Central memory CD8-positive, alpha-beta T cell (primary cell): ENCODE data around the gene TRIM9.

ENCODE experiments used
- ATAC-seq: fragments of 150-1000 bp; cut with Tn5 transposase; replicated peaks from 2 replicates; pipeline ENCODE4 v1.10.0; 2022; ENCODE audit warnings: mild to moderate bottlenecking, moderate FRiP score, moderate number of reproducible peaks; ENCODE audit not compliant: poor library complexity, severe bottlenecking; ENCODE audit errors: extremely low read depth
- DNase-seq, 2 donors: peaks; one replicate each; pipeline ENCODE4 v3.0.0; 2021; ENCODE audit warnings: low spot score in 2 of 2
- H3K27ac Mint-ChIP-seq: one replicate; pipeline ENCODE4 v1.8.0; 2022; ENCODE audit warnings: low read depth, mild to moderate bottlenecking, moderate library complexity, mixed read lengths
- H3K27me3 Mint-ChIP-seq: one replicate; pipeline ENCODE4 v1.8.0; 2022; ENCODE audit warnings: mixed read lengths
- H3K36me3 Mint-ChIP-seq: one replicate; pipeline ENCODE4 v1.8.0; 2022; ENCODE audit warnings: mild to moderate bottlenecking, moderate library complexity, mixed read lengths; ENCODE audit not compliant: insufficient read depth
- H3K4me1 Mint-ChIP-seq: one replicate; pipeline ENCODE4 v1.8.0; 2022; ENCODE audit warnings: mixed read lengths
- H3K4me3 Mint-ChIP-seq: one replicate; pipeline ENCODE4 v1.8.0; 2022; ENCODE audit warnings: mild to moderate bottlenecking, moderate library complexity, mixed read lengths
- H3K9me3 Mint-ChIP-seq: one replicate; pipeline ENCODE4 v1.8.0; 2022; ENCODE audit warnings: mixed read lengths

TRIM9 gene

DNA sequence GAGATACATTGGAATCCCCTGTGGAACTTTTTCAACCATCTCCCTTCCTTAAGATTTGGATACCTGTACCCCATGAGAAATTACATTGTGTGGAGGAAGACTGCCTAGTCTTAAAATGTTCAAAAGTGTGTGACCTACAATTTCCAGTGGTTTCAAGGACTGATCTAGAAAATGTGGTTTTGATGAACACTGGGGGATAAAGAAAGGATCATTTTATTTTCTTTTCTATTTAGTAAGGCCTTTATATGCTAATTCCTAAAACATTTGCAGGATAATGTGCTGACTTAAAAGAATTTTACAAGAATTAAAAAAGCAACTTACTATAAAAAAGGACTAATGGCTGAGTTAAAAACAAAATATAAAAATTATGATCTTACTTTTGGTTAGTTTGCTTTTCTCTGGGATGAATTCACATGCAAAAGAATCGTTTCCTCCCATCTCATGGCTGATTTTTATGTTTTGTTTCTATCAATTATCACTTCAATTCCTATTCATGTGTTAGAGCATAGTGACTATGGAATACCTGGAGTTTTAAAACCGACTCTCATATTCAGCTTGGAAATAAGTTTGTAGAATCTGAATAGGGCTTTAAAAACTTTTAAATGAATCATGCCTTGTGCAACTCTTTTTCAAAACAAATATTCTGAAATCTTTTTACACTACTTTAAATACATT lies 110.7 kb downstream of the TRIM9 start:
- Mint-ChIP-seq H3K27me3 (peaks cover 63% of the 10 kb centered on the region), H3K4me3 (no peak overlapping the region), H3K36me3 (peaks cover 1% of the 10 kb centered on the region), H3K27ac (no peak overlapping the region), H3K4me1 (no peaks in the 10 kb centered on the region), H3K9me3 (no peaks in the 10 kb centered on the region)
- ATAC-seq (no peak), DNase-seq (no peak)

DNA sequence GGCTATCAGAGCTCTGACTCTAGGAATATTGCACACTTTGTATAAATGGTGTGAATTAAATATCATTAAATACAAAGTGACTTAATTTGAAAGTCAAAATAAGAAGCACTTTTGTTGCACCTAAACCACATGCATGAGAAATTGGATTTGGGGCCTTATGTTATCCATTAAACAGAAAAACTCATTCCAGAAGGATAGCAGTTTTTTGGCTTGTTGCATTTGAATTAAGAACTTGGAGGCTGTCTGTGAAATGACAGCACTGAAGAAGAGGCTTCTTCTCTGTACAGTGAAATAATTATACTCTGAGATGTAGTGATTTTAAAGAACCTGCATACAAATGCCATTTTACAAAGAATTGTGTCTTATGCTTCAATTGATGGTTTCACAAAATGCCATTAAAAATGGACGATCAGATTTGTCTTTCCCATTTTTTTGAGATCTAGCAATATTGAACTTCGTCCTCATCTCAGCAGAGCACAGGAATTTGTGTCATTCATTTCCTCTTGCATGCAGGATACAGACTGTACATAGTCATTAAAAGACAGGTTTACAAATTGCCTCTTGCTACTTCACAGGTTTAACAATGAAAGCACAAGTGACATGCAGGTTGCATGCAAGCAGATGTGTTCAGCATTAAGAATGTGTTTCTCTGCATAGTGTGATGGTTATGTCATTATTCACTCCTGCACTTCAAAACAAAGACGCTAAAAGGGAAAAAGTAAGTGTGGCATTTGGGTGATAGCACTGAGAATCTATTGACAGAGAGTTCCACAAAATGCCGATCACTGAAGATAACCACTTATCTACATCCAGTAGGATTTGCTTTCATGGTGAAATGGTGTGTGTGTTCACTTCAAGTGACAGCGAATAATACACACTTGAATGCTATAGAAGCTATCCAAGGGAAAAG lies 114.7 kb downstream of the TRIM9 start:
- no peak for DNase-seq
- Mint-ChIP-seq H3K36me3 (no peaks in the 10 kb centered on the region), H3K27me3 (peaks cover 46% of the 10 kb centered on the region), H3K4me1 (no peaks in the 10 kb centered on the region), H3K27ac (no peak overlapping the region), H3K9me3 (no peaks in the 10 kb centered on the region), H3K4me3 (no peak overlapping the region)
- no peak for ATAC-seq

DNA sequence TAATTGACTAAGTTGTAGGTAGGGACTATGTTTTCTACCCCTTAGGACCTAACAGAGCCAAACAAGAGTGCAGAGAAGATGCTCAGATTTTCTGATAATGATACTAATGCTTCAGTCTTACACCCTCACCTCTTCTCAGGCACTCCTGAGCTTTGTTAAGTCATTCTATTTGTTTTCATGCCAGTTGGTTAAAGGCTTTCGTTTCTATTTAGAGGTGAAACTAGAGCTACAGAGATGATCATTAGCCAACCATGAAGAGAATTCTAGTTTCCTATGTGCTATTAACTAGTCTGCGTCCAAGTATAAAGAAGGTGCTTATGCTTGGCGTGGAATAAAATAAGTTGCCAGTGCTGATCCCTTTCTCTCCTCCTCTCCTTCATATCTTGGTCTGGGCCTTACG lies 116.0 kb downstream of the TRIM9 start:
- H3K27me3 Mint-ChIP-seq, result peaks cover 46% of the 10 kb centered on the region
- no peaks in the 10 kb centered on the region for H3K4me1 Mint-ChIP-seq
- H3K4me3 Mint-ChIP-seq, result no peak overlapping the region
- H3K9me3 Mint-ChIP-seq, result no peaks in the 10 kb centered on the region
- no peaks in the 10 kb centered on the region for H3K36me3 Mint-ChIP-seq
- ATAC-seq (no peak), DNase-seq (no peak)
- no peak overlapping the region for H3K27ac Mint-ChIP-seq

DNA sequence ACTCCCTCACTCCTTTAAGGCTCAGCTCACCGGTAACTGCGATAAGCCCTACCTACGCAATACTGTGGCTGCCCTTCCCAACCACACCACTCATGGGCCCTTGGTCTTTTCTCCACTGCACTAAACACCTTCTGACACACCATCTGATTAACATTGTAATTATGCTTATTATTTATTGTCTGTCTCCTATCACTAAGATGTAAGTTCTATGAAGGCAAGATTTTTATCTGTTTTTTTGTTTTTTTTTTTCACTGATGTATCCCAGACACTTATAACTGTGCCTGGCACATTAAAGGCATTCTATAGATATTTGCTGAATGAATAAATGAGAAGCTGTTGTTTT lies 116.4 kb downstream of the TRIM9 start:
- no peaks in the 10 kb centered on the region for H3K36me3 Mint-ChIP-seq
- peaks cover 46% of the 10 kb centered on the region for H3K27me3 Mint-ChIP-seq
- ATAC-seq (no peak), DNase-seq (no peak)
- H3K4me1 Mint-ChIP-seq, result no peaks in the 10 kb centered on the region
- H3K9me3 Mint-ChIP-seq, result no peaks in the 10 kb centered on the region
- H3K27ac Mint-ChIP-seq, result no peak overlapping the region
- H3K4me3 Mint-ChIP-seq, result no peak overlapping the region

DNA sequence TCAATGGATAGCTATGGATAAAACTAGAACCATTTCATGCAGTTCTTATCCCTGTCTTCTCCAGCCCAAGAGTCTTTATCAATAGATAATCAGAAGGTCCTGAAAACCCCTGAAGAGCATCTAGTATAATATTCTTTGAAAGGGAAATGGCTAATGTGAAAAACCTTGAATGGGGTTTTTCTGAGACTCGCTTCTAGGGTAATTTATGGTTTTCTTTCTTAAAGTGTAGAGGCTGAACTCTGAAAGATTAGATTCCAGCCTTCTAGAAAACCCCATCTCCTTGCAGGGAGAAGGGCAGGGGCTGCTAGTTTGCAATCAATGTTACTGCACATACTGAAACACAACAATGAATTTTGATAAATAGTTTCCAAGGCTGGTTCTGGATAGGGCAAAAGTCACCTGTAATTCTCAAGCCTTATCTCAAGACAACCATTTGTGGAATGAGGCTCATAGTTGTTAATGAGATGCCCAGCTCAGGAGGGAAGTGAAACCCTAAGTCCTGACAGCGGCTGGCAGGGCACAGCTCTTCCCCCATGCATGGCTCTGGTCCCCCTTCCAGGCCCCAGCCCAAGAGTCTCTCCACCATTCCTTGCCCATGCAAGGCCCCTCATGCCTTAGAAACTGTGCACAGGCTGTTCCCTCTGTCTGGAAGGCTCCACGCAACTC lies 116.9 kb downstream of the TRIM9 start:
- DNase-seq, result no peak
- Mint-ChIP-seq H3K27ac (no peak overlapping the region), H3K4me3 (no peak overlapping the region), H3K9me3 (no peaks in the 10 kb centered on the region), H3K4me1 (no peaks in the 10 kb centered on the region), H3K27me3 (peaks cover 46% of the 10 kb centered on the region), H3K36me3 (no peaks in the 10 kb centered on the region)
- no peak for ATAC-seq

DNA sequence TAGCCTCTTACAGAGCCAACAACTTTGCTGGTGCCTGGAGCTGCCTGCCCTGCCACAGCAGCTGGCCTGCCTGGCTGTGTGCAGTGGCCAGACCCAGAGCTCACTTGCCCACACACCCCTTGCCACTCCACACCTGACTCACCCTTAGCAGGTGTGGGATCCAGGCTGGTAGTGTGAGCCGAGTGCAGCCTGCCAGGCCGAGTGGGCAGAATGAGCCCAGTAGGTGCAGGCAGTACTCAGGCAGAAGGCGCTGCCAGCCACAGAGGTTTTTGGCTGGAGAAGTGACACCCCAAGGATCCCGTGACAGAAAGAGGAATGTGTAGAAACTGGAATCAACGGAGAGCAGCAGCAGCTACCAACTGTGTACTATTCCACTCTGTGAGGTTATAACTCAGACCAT lies 120.8 kb downstream of the TRIM9 start:
- H3K27me3 Mint-ChIP-seq, result peaks cover 37% of the 10 kb centered on the region
- no peak overlapping the region for H3K27ac Mint-ChIP-seq
- no peaks in the 10 kb centered on the region for H3K4me1 Mint-ChIP-seq
- no peaks in the 10 kb centered on the region for H3K9me3 Mint-ChIP-seq
- no peak for ATAC-seq
- no peak for DNase-seq
- no peaks in the 10 kb centered on the region for H3K36me3 Mint-ChIP-seq
- H3K4me3 Mint-ChIP-seq, result no peak overlapping the region

DNA sequence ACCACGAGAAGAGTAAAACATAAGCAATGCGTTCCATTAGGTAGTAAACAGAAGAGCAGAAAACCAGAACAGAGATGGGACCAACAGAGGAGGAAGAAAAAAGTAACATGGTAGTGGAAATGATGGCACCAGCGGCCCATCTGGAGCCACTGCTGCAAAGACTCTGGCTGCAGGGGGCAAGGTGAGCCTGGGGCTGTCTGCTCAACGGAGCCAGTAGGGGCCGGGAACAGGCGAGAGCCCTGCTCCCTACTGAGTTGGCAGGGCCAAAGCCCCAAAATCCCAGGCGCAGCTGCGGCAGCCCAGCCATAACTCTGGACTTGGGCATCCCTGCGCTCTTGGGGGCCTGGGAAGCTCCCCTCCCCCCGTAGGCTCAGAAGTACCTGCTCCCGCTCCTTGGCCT lies 122.2 kb downstream of the TRIM9 start:
- ATAC-seq, result no peak
- H3K9me3 Mint-ChIP-seq, result no peaks in the 10 kb centered on the region
- no peaks in the 10 kb centered on the region for H3K36me3 Mint-ChIP-seq
- H3K4me3 Mint-ChIP-seq, result no peak overlapping the region
- DNase-seq, result no peak
- H3K27me3 Mint-ChIP-seq, result peaks cover 29% of the 10 kb centered on the region
- H3K27ac Mint-ChIP-seq, result no peak overlapping the region
- H3K4me1 Mint-ChIP-seq, result no peaks in the 10 kb centered on the region

DNA sequence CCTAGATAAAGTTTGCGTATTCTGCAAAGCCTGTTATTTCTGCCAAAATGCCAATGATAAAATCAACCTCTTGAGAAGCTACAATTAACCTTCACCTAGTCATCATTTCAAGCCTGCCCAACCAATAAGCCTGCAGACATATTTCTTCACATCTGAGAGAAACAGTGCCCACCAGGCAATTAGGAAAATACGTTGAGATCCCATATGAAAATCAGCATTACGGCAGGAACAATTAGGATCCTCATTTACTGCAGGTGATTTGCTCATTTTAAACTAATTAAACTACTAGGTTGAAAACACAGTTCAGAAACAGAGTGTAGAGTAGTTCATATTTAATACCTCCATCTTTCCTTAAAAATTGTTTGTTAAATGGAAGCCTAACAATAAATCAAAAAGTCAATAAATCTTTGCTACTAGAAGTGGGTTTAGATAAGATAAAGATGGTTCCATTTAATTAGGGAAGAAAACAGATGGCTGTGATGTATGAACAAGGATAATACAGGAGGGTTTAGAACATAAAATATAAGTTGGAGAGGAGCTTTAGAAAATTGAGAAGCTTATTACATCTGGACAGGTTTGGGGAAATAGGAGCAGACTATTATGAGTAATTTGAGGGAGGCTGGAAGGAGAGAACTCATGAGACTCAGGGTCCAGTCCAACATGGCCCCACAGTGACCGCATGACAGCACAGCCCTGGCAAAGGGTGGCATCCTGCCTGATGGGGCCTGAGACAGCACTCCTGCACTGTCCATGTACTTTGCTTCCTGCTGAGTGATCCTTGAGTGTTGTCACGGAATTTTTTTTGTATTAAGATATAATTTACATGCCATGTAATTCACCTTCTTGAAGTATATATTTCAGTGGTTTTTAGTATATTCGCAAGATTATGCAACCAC lies 123.8 kb downstream of the TRIM9 start:
- ATAC-seq, result no peak
- H3K36me3 Mint-ChIP-seq, result no peaks in the 10 kb centered on the region
- no peaks in the 10 kb centered on the region for H3K9me3 Mint-ChIP-seq
- no peak overlapping the region for H3K27ac Mint-ChIP-seq
- peaks cover 30% of the 10 kb centered on the region for H3K27me3 Mint-ChIP-seq
- no peak for DNase-seq
- H3K4me1 Mint-ChIP-seq, result no peaks in the 10 kb centered on the region
- no peak overlapping the region for H3K4me3 Mint-ChIP-seq

DNA sequence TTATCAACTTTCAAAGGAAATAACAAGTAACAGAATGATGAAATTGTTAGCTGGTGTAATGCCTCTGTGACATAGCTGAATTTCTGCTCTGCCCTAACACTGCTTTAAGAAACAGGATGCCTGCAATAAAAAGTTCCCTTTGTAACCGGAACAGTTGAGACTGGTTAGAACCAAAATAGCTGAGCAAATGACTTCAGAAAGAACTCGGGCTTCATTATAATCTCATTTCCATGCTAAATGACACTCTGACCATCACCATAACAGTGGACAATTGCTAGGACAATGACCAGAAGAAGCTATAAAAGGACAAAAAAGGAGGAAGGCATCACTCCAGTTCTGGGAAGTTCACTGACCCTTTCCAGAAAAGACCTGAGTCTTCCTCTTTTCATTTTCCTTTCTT lies 127.1 kb downstream of the TRIM9 start:
- no peaks in the 10 kb centered on the region for H3K4me1 Mint-ChIP-seq
- ATAC-seq, result no peak

DNA sequence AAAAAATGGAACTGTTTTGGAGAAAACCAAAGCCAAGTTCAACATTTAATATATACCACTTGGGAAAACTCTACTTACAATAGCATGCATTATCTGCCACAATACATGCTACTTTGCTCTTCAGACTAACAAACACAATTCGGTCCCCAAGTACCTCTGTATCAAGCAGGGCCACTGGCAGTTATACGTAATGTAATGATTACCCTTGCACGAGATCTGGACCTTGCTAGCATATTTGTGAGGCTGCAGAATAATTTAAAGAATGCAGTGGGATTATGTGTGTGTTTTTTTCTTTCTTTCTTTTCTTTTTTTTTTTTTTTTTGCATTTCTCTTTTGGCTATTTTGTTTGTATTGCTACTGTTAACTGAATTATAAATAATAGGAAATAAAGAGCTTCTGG lies 127.8 kb downstream of the TRIM9 start:
- H3K27ac Mint-ChIP-seq, result no peak overlapping the region

More for the DNA sequence above, 127.1 kb downstream of the TRIM9 start:
- Mint-ChIP-seq H3K27me3 (peaks cover 48% of the 10 kb centered on the region), H3K9me3 (no peaks in the 10 kb centered on the region), H3K27ac (no peak overlapping the region), H3K36me3 (no peaks in the 10 kb centered on the region), H3K4me3 (no peak overlapping the region)
- no peak for DNase-seq

DNA sequence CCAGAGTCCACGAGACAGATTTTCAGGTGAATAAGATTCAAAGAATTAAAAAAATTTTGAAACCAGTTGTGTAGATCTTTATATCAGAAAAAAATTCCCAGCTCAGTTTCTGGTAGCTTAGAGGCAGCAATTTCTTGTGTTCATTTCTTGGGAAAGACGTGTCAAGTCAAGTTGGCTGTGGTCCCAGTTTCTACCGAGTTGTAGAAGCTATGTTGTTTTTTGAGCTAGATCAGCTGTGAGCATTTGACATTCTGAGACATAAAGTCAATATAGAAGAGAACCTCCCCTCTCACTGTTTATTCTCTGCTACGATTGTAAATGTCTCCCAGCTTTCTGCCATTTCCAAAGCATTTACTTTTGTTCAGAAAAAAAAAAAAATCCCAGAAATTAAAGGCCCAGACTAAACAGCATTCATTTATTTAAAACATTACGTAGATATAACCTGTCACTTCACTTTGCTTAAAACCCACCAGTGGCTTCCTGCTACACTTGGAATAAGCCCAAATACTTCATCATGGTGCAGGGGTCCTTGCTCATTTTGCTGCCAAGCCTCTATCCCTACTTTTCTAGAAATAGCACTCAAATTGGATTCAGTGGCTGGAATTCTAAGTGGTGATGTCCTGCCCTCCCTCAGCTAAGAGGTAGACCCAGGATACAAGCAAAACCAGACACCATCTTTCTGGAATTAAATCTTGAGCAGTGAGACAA lies 130.1 kb downstream of the TRIM9 start:
- no peak overlapping the region for H3K4me3 Mint-ChIP-seq
- H3K4me1 Mint-ChIP-seq, result no peaks in the 10 kb centered on the region
- H3K27ac Mint-ChIP-seq, result no peak overlapping the region
- ATAC-seq, result no peak
- no peaks in the 10 kb centered on the region for H3K9me3 Mint-ChIP-seq
- DNase-seq, result no peak
- H3K27me3 Mint-ChIP-seq, result peaks cover 38% of the 10 kb centered on the region
- no peaks in the 10 kb centered on the region for H3K36me3 Mint-ChIP-seq

More for the DNA sequence above, 127.8 kb downstream of the TRIM9 start:
- no peak for DNase-seq
- no peaks in the 10 kb centered on the region for H3K9me3 Mint-ChIP-seq
- no peak for ATAC-seq
- peaks cover 48% of the 10 kb centered on the region for H3K27me3 Mint-ChIP-seq
- H3K4me3 Mint-ChIP-seq, result no peak overlapping the region
- no peaks in the 10 kb centered on the region for H3K36me3 Mint-ChIP-seq
- no peaks in the 10 kb centered on the region for H3K4me1 Mint-ChIP-seq

DNA sequence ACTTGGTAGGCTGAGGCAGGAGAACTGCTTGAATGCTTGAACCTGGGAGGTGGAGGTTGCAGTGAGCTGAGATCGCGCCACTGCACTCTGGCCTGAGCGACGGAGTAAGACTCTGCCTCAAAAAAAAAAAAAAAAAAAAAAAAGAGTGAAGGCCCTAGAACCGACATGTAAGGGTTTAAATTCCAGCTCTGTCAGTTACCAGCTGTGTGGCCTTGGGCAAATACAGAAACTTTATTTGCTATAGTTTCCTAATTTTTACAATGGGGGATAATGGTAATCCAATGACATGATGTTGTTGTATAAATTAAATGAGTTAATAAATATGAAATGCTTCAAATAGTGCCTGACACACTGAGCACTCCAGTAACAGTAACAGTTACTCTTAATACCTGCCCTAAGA lies 131.0 kb downstream of the TRIM9 start:
- ATAC-seq (no peak), DNase-seq (no peak)
- Mint-ChIP-seq H3K27ac (no peak overlapping the region), H3K27me3 (peaks cover 34% of the 10 kb centered on the region), H3K4me3 (no peak overlapping the region), H3K9me3 (no peaks in the 10 kb centered on the region), H3K36me3 (no peaks in the 10 kb centered on the region), H3K4me1 (no peaks in the 10 kb centered on the region)
